ENCODE results near the gene SEZ6L2.

The SEZ6L2 gene

GRCh38 chr16:29943846-29944799 is 44.8 kb upstream of the SEZ6L2 start (continued):
- TF ChIP-seq ZNF549 (tag by site-specific recombination; IDR thresholded peaks at IDR 0.05) (no peak), ZNF521 (tag by site-specific recombination; IDR thresholded peaks at IDR 0.05) (no peak), ZNF184 (tag by site-specific recombination; IDR thresholded peaks at IDR 0.05) (no peak; the same call in none of the 2 replicates), ZNF585B (tag by site-specific recombination; IDR thresholded peaks at IDR 0.05) (no peak), ZNF311 (tag by site-specific recombination; IDR thresholded peaks at IDR 0.05; ENCODE audit: borderline replicate concordance) (no peak), ZNF561 (tag by site-specific recombination; IDR thresholded peaks at IDR 0.05; ENCODE audit: borderline replicate concordance) (peak; percentile 75; the same call in 1 of the 2 replicates), ZNF645 (tag by site-specific recombination; IDR thresholded peaks at IDR 0.05) (no peak), ZNF704 (tag by site-specific recombination; IDR thresholded peaks at IDR 0.05) (no peak), TCF7L2 (IDR thresholded peaks at IDR 0.05; ENCODE audit: borderline replicate concordance, low read depth, low read length) (no peak), ZNF157 (tag by site-specific recombination; IDR thresholded peaks at IDR 0.05) (no peak), ZEB2 (tag by site-specific recombination; IDR thresholded peaks at IDR 0.05) (peak; percentile 99), ZFP3 (tag by site-specific recombination; IDR thresholded peaks at IDR 0.05; ENCODE audit: low read depth) (no peak), WT1 (tag by site-specific recombination; IDR thresholded peaks at IDR 0.05) (peak; percentile 96), KLF16 (tag by site-specific recombination; IDR thresholded peaks at IDR 0.05) (peak; percentile 90), KLF17 (tag by site-specific recombination; IDR thresholded peaks at IDR 0.05) (peak; percentile 99)

GRCh38 chr16:29940656-29941055 is 41.3 kb upstream of the SEZ6L2 start:
- H3K27ac ChIP-seq (ENCODE audit: extremely low read depth, low read depth, low read length), result no peak overlapping the region
- ChIA-PET CTCF (interaction anchor here (0.9 to 1.7 kb wide), 3 partner anchors 22 to 91 kb away, joined by 3 to 6 read pairs (median 3); partner anchors contain the start of gene CDIPT), POLR2A (interaction anchor here (1.9 kb wide), 1 partner anchor 14 kb away, joined by 7 read pairs; the partner anchor contains the start of gene KCTD13)
- no peaks in the 10 kb centered on the region for H3K36me3 ChIP-seq (ENCODE audit: control insufficient read depth in 2 of 2, insufficient read depth in 1 of 2, low read length in 2 of 2)
- peaks cover 7% of the 10 kb centered on the region; the same call in 1 of the 2 replicates for H3K4me1 ChIP-seq (ENCODE audit: control insufficient read depth, insufficient read depth, low read length)
- H3K9me3 ChIP-seq (ENCODE audit: control insufficient read depth, insufficient read depth, low read depth, low read length), result no peaks in the 10 kb centered on the region
- no peak overlapping the region for H3K4me3 ChIP-seq (ENCODE audit: low read depth, low read length)
- TF ChIP-seq ZNF391 (tag by site-specific recombination; IDR thresholded peaks at IDR 0.05; ENCODE audit: borderline replicate concordance, low read depth) (no peak), ZSCAN30 (tag by site-specific recombination; IDR thresholded peaks at IDR 0.05) (no peak), ZNF621 (tag by site-specific recombination; IDR thresholded peaks at IDR 0.05) (no peak), PRDM6 (tag by site-specific recombination; IDR thresholded peaks at IDR 0.05) (no peak), ZNF555 (tag by site-specific recombination; conservative IDR thresholded peaks at IDR 0.05) (no peak), BCL11A (tag by site-specific recombination; IDR thresholded peaks at IDR 0.05; ENCODE audit: low read depth) (no peak), ZBTB49 (tag by site-specific recombination; IDR thresholded peaks at IDR 0.05; ENCODE audit: low read depth) (no peak), ZNF530 (tag by site-specific recombination; IDR thresholded peaks at IDR 0.05; ENCODE audit: low read depth) (no peak), ZFP41 (tag by site-specific recombination; IDR thresholded peaks at IDR 0.05; ENCODE audit: borderline replicate concordance) (no peak), ZNF670 (tag by site-specific recombination; IDR thresholded peaks at IDR 0.05; ENCODE audit: low read depth) (no peak), HOXD13 (CRISPR knock-in tag; IDR thresholded peaks at IDR 0.05; ENCODE audit: borderline replicate concordance) (no peak), ZNF341 (tag by site-specific recombination; IDR thresholded peaks at IDR 0.05; ENCODE audit: low read depth) (no peak), ZSCAN16 (tag by site-specific recombination; IDR thresholded peaks at IDR 0.05) (no peak)
